GM12873 (cell line): ENCODE data around the gene TTC33.
A peak's percentile ranks its signal among the peaks of the same experiment; 100 is the strongest.

Source experiments
- TF ChIP-seq, protein P1 (sequence below): IDR thresholded peaks from 2 replicates; pipeline ENCODE4 v1.5.1; 2012; ENCODE audit warnings: low read depth, mild to moderate bottlenecking, moderate library complexity, low read length, control low read depth; ENCODE audit not compliant: insufficient read depth; ENCODE audit errors: missing control alignments

The TTC33 gene

GRCh38 chr5:40774623-40775022, 18.9 kb upstream of the TTC33 start:
- TF ChIP-seq, protein P1, sequence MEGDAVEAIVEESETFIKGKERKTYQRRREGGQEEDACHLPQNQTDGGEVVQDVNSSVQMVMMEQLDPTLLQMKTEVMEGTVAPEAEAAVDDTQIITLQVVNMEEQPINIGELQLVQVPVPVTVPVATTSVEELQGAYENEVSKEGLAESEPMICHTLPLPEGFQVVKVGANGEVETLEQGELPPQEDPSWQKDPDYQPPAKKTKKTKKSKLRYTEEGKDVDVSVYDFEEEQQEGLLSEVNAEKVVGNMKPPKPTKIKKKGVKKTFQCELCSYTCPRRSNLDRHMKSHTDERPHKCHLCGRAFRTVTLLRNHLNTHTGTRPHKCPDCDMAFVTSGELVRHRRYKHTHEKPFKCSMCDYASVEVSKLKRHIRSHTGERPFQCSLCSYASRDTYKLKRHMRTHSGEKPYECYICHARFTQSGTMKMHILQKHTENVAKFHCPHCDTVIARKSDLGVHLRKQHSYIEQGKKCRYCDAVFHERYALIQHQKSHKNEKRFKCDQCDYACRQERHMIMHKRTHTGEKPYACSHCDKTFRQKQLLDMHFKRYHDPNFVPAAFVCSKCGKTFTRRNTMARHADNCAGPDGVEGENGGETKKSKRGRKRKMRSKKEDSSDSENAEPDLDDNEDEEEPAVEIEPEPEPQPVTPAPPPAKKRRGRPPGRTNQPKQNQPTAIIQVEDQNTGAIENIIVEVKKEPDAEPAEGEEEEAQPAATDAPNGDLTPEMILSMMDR: no peak

DNA sequence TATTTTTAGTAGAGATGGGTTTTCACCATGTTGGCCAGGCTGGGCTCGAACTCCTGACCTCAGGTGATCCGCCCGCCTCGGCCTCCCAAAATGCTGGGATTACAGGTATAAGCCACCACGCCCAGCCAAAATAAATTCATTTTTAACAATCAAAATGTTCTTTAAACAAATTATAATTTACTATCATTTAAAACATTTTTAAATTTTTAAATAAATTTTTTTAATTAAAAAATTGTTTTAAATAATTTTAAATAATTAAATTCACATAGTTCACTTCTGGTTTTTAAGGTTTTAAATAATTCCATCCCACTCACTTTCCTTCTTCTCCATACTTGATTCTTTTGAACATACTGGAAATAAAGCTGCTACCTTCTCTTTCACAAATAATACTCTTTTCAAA, 15.0 kb upstream of the TTC33 start:
- TF ChIP-seq, protein P1: no peak

DNA sequence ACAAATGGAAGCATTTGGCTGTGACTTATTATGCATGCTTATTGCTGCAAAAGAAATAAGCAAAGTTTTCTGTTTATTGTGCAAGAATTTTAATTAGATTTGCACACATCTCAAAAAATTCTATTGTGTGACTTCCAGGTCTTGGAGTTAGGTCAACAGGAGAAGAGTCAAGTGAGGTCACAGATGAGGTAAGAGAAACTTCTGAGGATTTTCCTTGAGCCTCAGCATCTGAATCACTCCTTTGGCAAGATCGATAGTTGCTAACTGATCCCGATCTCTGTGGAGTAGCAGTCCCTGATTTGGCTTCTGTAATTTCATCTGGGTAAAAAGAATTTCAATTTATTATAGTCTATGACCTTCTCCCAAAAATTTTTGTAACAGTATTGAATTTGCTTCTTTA, 6.9 kb upstream of the TTC33 start:
- TF ChIP-seq, protein P1: no peak

DNA sequence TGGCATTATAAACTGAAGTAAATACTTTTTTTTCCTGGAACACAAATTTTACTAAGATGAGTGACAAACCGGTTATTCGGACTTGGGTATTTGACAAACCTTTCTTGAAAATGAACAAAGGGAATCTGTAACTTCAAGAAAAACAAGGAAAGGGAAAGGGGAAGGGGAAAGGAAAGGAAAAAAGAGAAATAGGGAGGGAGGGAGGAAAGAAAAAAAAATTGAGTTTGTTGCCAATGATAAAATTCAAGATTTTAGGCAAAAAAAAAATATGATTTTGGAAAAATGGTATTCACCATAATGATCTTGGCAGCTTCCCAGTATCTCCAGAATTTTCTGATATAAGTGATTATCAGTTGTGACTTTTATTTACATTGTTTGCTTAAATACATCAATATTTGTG, 1.6 kb upstream of the TTC33 start:
- TF ChIP-seq, protein P1: no peak

- TF ChIP-seq, protein P1: peak; percentile 76
Measured at GRCh38 chr5:40755093-40755406, 711 bp downstream of the TTC33 start.

DNA sequence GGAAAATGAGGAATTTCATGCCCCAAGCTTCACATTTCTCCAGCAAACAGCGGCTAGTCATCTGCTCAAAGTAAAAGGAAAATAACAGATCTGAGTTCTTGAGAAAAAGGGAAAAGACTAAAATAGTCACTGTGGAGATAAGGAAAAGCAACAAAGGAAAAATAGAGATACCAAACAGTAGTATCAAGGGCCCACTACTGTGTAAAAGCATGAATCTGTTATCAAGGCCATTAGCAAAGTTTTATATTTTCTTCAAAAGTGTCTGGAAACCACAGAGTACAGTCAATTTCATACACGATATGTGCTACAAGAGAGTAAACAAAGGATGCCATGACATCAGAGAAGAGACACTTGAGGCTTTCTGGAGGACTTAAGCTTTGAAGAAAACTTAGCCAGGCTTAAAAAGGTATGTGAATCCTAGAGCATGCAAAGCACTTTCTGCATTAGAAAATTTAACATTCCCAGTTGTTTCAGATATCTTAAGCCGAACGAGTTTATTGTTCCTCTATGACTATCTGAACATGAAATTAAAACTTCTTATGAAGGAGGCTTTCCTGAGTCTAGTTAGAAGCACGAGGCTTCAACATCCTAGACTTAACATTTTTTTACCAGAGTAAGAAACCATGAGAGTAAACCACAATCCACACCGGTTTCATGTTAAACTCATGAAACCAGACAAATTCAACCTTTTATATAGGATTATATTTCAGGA, 1.2 kb downstream of the TTC33 start:
- TF ChIP-seq, protein P1: no peak

- TF ChIP-seq, protein P1: no peak
Measured at GRCh38 chr5:40746703-40747102, 9.1 kb downstream of the TTC33 start.
